Measurements from ENCODE around the gene ANKRD31. TPM values are rescaled to one million over a fixed set of nuclear protein-coding genes. Genes with fewer than 3 reads are reported as not detected.

Gene ANKRD31
- total and polyA plus RNA-seq, 7 donors: 0.01 to 0.11 (median 0.06) TPM; not detected in 2

GRCh38 chr5:75214928-75215327 is 21.8 kb downstream of the ANKRD31 start:
- Histone ChIP-seq H3K27me3 (ENCODE audit: insufficient read depth in 3 of 3, low read length in 2 of 3) (no peaks in the 10 kb centered on the region), H3K9me3 (peaks cover 6% of the 10 kb centered on the region), H3K27ac (no peak overlapping the region), H3K36me3 (ENCODE audit: insufficient read depth in 1 of 2, low read depth in 1 of 2) (no peaks in the 10 kb centered on the region), H3K4me1 (no peaks in the 10 kb centered on the region), H3K4me3 (no peak overlapping the region)
- DNase-seq: no peak
- no peak for TF ChIP-seq CTCF (IDR thresholded peaks at IDR 0.05)
- ATAC-seq: no peak
- WGBS, 3 donors: 74 to 84% (median 75%) methylated on average over 4 of the region's 4 CpGs
- intact Hi-C loops (cut with DNase I): no loop called here

GRCh38 chr5:75214409-75214808 is 22.3 kb downstream of the ANKRD31 start:
- intact Hi-C loops (cut with DNase I): no loop called here
- H3K27ac ChIP-seq: no peak overlapping the region
- ATAC-seq (no peak), DNase-seq (no peak)
- no peaks in the 10 kb centered on the region for H3K27me3 ChIP-seq (ENCODE audit: insufficient read depth in 3 of 3, low read length in 2 of 3)
- peaks cover 6% of the 10 kb centered on the region for H3K9me3 ChIP-seq
- H3K4me3 ChIP-seq: no peak overlapping the region
- no peak for TF ChIP-seq CTCF (IDR thresholded peaks at IDR 0.05)
- 56 to 65% (median 62%) methylated on average over 2 of the region's 2 CpGs for WGBS, 3 donors
- H3K36me3 ChIP-seq (ENCODE audit: insufficient read depth in 1 of 2, low read depth in 1 of 2): no peaks in the 10 kb centered on the region
- no peaks in the 10 kb centered on the region for H3K4me1 ChIP-seq

- no peaks in the 10 kb centered on the region for H3K9me3 ChIP-seq
- no peaks in the 10 kb centered on the region for H3K4me1 ChIP-seq
- H3K27ac ChIP-seq: no peak overlapping the region
- DNase-seq (no peak), ATAC-seq (no peak)
- WGBS, 3 donors: 74 to 90% (median 89%) methylated on average over 3 of the region's 3 CpGs
- H3K4me3 ChIP-seq: no peak overlapping the region
- TF ChIP-seq CTCF (IDR thresholded peaks at IDR 0.05): no peak
- no peaks in the 10 kb centered on the region for H3K27me3 ChIP-seq (ENCODE audit: insufficient read depth in 3 of 3, low read length in 2 of 3)
- no peaks in the 10 kb centered on the region for H3K36me3 ChIP-seq (ENCODE audit: insufficient read depth in 1 of 2, low read depth in 1 of 2)
- intact Hi-C loops (cut with DNase I): no loop called here
These were observed 33.1 kb downstream of the ANKRD31 start for GRCh38 chr5:75203604-75204003.

- TF ChIP-seq CTCF (IDR thresholded peaks at IDR 0.05): no peak
- Histone ChIP-seq H3K27me3 (ENCODE audit: insufficient read depth in 3 of 3, low read length in 2 of 3) (no peaks in the 10 kb centered on the region), H3K4me3 (no peak overlapping the region), H3K36me3 (ENCODE audit: insufficient read depth in 1 of 2, low read depth in 1 of 2) (no peaks in the 10 kb centered on the region), H3K9me3 (no peaks in the 10 kb centered on the region), H3K27ac (no peak overlapping the region), H3K4me1 (no peaks in the 10 kb centered on the region)
- DNase-seq: no peak
- ATAC-seq: no peak
- WGBS, 3 donors: 63 to 70% (median 64%) methylated on average over 1 of the region's 1 CpG
- intact Hi-C loops (cut with DNase I): no loop called here
These were observed 33.7 kb downstream of the ANKRD31 start for GRCh38 chr5:75202935-75203334.

- WGBS, 3 donors: 86 to 97% (median 94%) methylated on average over 4 of the region's 4 CpGs
- no peak for ATAC-seq
- H3K27ac ChIP-seq: no peak overlapping the region
- H3K4me1 ChIP-seq: no peaks in the 10 kb centered on the region
- no peak overlapping the region for H3K4me3 ChIP-seq
- H3K9me3 ChIP-seq: no peaks in the 10 kb centered on the region
- H3K36me3 ChIP-seq (ENCODE audit: insufficient read depth in 1 of 2, low read depth in 1 of 2): no peaks in the 10 kb centered on the region
- no peak for TF ChIP-seq CTCF (IDR thresholded peaks at IDR 0.05)
- H3K27me3 ChIP-seq (ENCODE audit: insufficient read depth in 3 of 3, low read length in 2 of 3): no peaks in the 10 kb centered on the region
- no peak for DNase-seq
- intact Hi-C loops (cut with DNase I): no loop called here
These were observed 35.9 kb downstream of the ANKRD31 start for GRCh38 chr5:75200776-75201175.
